Stimulated activated CD4-positive, alpha-beta T cell treated with anti-CD3 and anti-CD28 coated beads, Interleukin-4, amount 100 ng/mL, for 24 hours (primary cell): Measurements from ENCODE around the gene MACROH2A1.

Experiments used
- DNase-seq: peaks from one replicate; pipeline ENCODE4 v3.0.0-alpha.2; 2020

MACROH2A1 gene

DNA sequence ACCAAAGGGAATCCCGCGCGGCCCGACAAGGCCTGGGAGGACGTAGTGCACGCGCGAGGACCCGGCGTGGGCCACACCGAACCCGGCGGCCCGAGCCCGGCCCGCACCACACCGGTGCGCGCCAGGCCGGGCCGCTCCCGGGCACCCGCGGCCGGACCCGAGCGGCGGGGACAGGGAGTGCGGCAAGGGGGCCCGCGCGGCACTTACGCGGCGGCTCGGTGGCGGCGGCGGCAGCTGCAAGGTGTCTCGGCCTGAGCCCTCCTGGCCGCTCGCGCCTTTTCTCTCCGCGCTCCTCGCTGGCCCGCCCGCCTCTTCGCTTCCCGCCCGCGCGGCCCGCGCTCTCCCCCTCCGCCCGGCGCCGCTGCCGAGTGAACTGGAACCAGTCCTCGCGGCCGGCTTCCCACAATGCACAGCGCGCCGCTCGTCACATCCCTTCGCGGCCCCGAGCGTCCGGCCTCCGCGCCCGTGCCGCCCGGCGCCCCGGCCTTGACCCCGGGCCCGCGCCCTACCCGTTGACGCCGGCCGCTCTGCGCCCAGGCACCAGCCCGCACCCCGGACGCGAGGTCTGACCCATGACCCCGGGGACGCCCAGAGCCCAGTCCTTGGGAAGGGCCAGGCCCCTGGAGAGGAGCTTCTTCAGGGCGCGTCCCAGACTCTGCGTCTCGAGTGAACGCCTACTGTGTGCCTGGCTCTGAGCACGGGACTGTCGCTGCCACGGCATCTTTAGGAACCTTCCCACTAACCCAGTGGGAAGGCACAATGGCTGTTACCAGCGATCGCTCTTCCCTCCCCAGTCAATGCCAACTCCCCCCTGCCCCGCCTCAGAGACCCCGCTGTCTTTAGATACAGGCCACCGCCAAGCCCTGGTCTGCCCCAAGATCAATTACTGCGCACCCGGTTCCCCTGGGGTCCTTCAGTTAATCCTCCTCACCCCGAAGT lies at the start of gene MACROH2A1:
MACROH2A1 (minus strand) TSS at position 377 of the 939 bp plus-strand sequence. CDS start 10,138 bp downstream, outside the sequence.
- peak; percentile 82 for DNase-seq

DNA sequence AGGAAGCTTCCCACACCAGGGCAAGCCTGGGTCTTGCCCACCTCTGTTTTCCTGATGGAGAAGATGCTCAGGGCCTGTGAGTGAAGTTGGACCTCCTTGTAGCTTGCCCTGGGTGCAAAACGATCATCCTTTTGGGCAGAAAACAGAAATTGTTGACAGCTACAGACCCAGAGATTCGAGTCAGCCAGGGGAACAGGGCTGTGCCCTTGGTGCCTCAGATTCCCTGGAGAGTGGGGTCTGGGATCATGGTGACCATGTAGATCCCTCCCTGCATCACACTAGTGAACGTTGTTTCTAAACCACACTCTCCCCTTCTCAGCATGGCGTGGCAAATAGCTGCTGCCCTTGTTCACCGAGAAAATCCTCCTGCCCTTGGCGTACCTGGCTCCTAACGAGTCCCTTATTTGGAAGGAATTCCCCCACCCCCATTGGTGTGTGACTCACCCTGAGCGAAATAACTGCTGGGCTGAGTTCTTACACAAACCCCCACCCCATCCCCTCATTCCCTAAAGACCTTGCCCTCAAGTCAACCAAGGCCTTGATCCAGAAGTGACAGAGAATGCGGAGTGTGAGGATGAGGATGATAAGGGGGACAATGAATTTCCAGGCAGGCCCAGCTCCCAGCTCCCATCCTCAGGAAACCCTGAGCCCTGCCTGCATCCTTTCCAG lies 49.2 kb upstream of the MACROH2A1 start:
- DNase-seq: no peak

DNA sequence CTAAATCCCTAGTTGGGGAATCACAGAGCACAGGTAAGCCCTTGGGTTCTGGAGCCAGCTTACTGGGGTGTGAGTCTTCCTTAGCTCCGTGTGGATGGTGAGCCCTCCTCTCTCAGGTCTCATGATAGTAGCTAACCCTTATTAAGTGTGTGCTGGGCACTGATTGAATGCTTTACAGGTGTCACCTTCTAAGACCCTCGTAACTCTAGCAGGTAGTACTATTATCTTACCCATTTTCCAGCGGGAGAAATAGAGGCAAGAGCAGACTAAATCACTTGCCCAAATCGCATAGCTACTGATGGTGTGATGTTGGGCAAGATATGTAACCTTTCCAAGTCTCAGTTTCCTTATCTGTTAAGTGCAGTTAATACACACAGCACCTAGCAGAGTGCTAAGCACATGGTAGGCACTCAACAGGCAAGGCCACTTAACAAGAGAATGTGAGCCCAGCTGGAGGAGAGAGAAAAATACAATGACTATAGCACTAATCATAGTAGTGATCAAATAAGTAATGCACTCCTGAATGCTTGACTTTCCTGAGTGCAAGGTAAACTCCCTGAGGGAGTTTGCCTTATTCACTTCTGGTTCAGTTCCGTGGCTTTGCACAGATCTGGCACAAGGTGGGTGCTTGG lies 48.4 kb upstream of the MACROH2A1 start, which contains the start of gene DCANP1:
DCANP1 (minus strand) TSS at position 51 of the 632 bp plus-strand sequence. CDS start 240 bp downstream, outside the sequence.
- no peak for DNase-seq

DNA sequence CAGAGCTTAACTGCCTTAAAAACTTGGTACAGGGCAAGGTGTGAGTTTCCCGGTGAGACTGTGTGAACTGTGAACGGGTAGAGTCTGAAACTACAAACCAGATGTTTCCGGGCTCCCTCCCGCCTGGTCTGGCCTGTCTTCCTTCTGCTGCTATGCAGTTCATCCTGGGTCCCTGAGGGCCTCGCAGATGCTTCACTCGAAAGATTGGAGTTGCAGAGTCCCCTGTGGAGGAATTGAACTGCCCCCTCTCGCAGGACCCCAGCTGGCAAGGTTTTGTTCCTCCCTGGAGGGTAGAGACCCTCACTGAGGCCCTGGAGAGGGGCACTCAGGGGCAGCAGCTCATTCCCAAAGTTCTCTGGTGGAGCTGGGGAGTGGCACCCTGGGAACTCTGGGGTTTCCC lies 47.6 kb upstream of the MACROH2A1 start:
- DNase-seq: no peak

DNA sequence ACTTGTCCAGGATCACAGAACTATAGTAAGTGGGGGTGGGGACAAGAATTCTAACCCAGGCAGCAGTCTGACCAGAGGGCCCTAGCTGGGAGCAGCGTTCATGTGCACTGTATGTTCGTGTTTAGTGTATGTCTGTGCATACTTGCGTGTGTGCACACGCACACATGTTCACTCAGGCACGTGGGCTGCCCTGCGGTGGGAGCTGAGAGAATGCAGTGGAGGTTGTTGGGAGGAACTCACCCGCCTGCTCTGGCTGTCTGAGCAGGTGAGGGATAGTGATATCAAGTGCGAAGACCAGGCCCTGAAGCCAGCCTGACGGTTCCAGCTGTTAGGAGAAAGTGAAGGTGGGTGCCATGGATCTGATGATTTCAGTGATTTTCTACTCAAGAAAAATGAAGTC lies 47.2 kb upstream of the MACROH2A1 start:
- DNase-seq: no peak

DNA sequence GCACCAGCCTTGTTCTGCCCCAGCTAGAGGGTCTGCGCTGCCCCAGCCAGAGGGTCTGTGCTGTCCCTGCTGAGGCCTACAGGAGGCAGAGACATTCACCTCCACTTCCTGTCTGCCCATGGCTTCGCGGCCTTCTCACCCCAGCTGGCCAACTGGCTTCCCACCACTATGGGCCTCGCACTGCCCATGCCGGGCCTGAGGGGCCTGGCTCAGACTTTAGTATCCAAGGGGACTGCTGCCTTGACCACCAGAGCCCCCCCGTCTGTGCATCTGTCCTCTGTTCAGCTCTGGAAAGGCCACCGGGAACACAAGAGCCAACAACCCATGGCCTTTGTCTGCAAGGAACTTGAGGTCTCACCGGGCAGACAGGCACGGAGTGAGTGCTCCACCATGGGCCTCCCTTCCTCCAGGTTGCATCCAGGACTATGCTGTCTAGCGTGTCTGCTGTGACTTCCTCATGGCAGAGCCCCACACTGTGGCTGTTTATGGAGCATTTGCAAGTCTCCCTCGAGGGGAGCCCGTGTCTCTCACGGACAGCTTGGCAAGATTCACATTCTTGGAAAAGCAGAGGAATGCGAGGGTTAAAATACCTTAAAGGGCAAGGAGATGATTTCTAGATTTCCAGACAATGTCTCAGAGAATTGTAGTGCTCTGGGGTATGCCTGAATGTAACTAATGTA lies 46.4 kb upstream of the MACROH2A1 start:
- no peak for DNase-seq

DNA sequence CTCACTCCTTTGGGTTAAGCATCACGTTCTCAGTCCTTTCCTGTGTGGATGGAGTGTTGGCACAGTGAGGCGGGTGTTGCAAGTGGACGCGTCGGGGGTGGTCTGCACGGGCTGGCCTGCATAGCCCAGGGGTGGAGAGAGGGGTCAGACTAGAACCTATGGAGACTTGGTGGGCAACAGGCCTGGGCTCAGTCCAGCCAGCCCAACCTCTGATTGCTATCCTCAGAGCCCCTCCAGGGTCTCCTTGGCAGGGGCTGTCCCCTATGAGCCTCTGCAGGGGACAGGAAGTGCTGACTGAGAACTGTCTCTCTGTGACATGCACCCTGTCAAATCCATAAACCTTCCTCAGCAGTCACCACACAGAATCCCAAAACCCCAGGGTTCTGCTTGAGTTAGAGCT lies 45.9 kb upstream of the MACROH2A1 start:
- no peak for DNase-seq

DNA sequence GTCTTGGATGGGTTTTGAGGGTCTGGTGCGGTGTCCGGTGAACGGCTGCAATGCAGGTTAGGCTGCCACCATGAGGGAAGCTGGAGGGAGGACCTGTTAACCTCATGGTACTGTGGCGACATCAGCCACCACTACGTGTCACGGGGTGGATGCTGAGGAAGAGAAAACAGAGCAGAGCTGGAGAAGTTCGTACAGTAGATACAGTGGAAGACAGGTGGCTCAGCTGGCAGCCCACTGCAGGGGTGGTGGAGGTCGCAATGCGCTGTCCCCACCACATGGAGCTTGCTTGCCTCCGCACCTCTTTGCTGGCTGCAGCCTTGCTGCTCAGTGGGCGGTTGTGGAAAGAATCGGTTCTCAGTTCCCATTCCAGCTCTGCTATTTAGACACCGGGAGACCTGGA lies 45.3 kb upstream of the MACROH2A1 start:
- DNase-seq: no peak

DNA sequence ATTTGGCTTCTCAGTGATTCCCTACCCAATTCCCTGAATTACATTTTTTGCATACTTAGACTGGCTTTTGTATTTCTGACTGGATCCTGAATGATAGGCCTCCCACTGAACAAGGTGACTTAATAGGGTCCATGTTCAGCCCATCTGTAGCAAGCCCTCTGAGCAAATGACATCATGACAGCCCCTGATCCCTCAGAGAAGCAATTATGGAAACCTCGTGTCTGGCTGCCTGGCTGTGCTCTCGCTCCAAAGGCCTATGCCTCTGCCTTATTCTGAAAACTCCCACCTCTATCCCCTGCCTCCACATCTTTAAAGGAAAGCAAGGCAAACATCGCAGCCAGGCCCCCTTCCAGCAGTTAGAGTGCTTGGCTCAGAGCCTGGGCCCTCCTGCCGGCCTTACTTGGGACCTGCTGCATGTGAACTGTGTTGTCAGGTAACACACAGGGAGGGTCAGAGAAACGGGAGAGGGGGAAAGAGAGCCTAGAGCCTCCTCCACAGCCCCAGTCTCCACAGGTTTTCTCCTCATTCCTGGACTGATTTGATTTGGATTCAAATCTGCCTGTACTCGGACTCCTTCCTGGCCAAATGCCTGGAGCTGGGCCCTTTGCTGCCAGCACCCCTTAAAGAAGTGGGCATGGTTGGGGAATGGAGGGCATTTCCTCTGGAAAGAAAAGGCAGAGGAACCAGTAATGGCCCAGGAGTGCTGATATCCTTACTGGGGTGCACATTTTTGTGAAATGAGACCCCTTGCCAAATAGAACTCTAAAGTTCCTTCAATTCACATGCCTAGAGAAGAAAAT lies 44.3 kb upstream of the MACROH2A1 start:
- no peak for DNase-seq

DNA sequence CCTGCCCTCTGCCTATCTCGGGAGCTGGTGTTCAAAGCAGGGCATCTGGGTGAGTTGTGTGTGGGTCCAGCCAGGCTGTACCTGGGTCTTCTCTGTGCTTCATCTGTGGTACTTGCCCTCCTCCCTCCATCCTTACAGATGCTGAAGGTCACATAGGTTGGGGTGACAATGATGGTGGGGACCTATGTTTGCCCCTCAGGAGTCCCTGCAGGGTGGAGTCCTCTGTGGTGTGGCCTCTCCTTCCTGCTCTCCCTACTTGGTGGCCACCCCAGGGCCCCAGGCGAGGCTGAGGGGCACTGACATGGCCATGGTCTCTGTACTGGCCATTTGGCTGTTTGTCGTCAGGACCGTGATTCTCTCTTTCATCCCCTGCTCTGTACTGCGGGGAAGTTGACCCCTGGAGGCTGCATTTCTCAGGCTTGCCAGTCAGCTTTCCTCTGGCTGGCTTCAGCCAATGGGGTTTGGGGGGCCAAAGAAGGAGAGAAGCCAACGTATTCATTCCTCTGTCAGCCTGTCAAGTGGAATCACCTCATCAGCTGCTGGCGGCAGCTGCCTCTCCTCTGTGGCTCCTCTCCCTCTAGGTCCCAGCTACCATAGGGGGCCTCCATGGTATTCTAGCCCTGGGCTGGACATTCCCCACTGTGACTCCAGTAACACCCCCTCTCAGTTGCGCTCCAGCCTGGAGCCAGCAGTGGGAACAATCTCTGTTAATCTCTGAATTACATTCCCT lies 43.6 kb upstream of the MACROH2A1 start:
- no peak for DNase-seq

DNA sequence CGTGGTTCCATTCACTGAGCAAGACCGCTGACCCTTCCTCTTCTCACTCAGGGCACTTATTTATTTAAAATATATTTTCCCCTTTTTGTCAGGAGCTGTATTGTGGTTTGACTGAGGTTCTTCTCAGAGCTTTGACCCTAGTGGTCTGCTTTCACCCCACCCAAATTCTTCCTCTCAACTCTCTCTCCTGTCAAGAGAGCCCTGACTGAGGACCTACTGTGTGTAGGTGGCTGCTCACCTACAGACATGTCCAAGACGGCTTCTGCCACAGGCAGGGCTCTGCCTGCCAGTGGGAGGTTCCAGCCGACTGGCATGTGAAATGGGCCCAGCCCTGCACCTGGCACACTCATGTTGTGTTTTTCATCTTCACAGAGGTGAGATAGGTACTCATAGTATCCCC lies 42.9 kb upstream of the MACROH2A1 start:
- peak; percentile 1 for DNase-seq

DNA sequence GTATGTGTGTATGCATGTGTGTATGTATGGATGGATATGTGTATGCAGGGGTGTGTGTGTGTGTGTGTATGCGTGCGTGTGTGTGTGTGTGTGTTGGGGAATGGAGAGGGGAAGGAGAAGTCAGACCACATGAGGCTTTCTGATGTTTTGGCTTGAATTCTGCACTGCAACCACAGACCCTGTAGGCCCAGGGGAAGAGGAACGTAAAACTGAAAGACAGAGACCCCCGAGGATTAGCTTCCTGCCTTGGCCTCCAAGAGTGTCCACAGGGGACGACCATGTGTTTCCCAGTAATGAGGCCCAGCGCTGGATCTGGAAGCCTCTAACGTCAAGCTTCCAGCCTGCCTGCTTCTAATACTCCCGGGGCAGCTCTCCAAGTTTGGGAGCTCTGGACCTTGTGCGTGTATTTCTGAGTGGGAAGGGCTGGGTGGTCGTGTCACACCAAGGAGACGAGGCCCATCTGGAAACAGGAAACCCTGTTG lies 42.4 kb upstream of the MACROH2A1 start:
- DNase-seq: peak; percentile 1

DNA sequence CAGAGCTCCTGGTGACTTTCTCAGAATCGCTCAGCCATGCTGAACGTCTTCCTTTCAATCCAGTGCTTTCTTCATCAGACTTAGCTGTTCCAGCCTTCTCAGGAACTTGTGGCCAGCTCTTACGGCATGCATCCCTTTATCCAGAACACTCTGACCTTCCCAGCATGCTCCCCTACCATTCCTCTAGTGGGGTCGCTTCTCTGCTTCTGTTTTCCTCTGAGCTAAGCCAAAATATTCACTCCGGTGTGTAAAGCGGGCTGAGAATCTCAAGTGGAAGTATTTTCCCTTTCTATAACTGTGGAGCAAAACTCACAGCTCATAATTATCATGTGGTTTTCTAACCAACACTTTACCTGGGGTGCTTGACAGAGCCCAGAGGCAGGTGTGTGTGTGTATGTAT lies 41.9 kb upstream of the MACROH2A1 start:
- peak; percentile 0 for DNase-seq

DNA sequence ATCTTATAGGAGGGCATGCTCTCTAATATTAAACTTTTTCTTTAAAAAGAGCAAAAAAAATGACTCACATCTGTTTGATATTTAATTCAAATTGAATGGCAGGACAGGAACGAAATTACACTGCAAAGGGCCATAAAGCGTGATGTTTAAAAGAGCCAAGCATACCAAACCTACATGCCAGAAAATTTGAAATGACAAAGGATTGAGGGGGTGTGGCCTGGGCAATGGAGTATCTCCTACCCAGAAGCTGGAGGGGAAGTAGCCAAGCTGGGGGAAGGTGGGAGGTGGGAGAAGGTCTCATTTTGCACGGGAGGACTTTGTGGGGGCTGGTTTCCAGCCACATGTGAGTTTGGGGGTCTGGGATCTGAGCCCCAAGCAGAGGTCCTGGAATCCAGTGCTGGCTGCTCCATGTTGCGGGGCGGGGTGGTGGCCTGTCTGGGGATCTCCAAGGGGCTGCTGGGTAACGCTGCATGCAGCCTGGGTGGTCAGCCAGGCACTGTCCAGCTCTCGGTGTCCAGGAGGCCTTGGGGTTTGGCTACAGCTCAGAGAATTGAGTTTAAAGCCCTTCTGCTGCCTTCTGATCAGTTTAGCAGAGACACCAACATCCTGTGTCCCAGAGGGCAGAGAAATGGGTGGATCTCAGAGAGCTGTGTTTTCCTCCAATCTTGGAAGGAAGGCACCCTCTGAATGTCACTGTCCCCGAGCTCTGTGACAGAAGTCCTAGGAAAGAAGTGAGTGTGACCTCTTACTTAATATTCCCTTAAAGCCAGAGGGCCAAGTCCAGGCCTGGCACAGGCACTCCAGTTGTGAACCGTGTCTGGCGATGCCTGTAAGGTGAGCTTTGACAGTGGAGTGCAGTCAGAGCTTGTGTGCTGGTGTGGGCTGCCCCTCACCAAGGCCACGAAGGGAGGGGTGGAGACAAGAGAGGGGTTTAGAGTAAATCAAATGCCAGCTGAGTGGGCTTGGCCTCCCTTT lies 40.5 kb upstream of the MACROH2A1 start:
- DNase-seq: no peak

DNA sequence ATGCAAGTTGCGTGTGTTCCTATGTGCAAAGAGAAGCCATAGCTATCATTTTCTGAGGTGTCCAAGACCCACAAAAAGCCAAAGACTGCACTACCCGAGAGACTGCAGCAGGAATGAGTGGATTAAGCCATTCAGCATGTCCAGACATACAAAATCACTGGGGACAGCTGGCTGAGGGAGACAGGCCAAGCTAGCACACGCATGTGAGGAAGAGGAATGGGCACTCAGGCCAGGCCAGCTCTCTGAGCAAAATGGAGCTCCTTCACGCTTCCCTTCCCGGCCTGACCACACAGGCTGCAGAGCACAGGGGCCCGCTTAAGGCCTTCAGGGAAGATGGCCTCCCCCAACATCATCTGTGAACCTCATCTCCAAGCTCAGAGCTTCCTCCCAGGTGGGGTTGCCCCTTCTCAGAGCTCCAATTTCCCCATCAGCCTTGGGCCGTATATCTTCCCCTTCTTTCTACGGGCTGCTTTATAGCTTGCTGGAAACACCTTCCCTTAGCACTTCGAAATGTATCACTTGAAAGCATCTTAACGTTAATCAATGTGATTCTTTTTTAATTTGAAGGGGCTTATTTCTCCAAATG lies 39.7 kb upstream of the MACROH2A1 start:
- DNase-seq: peak; percentile 1

DNA sequence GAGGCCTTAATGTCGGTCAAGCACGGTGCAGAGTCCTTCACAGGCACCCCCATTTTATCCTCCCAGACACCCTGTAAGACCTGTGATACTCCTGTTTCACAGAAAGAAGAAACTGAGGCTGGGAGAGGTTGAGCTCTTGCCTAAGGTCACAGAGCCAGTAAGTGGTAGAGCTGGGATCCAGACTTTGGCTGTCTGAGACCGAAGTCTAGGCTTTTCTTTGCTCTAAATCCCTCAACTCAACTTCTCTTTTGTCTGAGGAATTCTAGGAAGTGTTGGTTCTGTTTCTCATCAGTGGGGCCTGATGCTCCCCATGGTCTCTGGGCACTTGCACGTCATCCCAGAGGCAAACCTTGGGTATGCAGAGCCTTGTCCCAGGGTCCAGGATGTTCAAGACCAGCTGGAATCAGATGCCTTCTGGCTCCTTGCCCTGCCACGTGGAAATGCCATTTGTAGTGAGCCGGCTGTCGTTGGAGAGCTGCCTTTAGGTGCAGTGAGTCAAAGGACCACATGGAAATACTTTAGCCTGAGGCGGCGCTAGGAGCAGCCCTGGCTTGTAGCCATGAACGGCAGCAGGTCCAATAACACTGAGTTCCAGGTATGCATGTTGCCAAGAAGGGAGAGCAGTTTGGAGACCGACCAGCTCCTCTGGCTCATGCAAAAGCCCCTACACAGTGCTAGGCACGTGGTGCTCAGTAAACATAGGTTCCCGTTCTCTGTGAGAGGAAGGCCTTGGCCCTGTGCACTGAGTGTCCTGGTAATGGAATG lies 38.9 kb upstream of the MACROH2A1 start:
- no peak for DNase-seq

DNA sequence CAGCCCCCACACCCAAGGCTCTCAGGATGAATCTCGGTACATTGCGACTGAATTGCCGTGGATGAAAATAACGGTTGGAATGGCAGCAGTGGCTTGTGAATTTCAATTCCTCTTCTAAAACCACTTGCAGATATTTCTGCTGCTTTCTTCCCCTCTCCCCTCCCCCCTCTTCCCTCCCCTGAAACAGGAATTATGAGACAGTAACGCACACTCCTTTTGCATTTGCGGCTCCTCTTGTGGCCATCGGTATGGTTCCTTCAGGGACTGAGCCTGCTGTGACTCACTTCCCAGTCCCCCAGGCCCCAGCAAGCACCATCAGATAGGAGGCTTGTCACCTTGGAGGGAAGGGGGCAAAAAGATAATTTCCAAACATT lies 38.4 kb upstream of the MACROH2A1 start:
- DNase-seq: no peak

DNA sequence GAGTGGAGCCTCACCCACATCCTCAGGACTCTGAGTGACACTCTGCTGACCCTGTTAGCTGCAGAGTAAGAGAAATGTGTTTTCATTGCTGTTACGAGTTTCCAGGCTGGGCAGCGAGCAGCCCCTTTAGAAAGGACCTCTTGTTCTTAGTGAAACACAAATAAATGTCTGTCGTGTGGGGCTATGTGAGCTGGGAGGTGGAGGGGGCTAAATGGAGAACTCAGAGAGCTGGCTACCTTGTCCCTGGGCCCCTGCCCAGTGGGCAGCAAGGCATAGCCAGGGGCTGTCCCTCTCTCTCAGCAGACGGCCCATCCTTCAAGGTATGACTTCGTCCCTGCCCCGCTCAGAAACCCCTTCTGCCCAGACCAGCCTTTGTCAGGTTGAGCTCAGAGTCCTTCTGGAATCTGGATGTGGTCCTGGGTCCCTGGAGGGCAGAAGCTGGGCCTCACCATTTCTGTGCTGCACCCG lies 38.0 kb upstream of the MACROH2A1 start:
- DNase-seq: no peak
